ENCODE measurements around the gene VSIG10L.

Gene VSIG10L

DNA sequence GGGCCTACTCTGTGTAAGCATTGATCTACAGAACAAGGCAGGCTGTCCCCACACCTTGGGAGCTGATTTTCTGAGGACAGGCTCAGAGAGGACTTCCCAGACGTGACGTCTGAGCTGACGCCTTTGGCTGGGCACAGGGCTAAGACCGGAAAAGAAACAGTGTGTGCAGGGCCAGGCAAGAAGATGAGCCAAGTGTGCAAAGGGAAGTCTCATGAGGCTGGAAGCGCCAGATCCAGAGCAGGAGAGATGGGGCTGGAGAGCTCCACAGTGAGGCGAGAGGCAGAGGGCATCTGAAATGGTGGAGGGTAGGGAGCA, 17.8 kb downstream of the VSIG10L start:
- H3K4me1 ChIP-seq (ENCODE audit: control insufficient read depth, insufficient read depth, low read length): no peaks in the 10 kb centered on the region
- peaks cover 0 to 3% of the 10 kb centered on the region in 2 donors for H3K9me3 ChIP-seq (ENCODE audit: control insufficient read depth in 2 of 2, low read length in 2 of 2)
- H3K27ac ChIP-seq (ENCODE audit: low read length): no peak overlapping the region
- peaks cover 21 to 39% of the 10 kb centered on the region in 2 donors for H3K27me3 ChIP-seq (ENCODE audit: control insufficient read depth in 1 of 2, insufficient read depth in 2 of 2, low read length in 2 of 2)
- no peak overlapping the region for H3K4me3 ChIP-seq (ENCODE audit: low read length in 2 of 2)
- no peaks in the 10 kb centered on the region for H3K36me3 ChIP-seq (ENCODE audit: control insufficient read depth in 2 of 2, insufficient read depth in 2 of 2, low read length in 2 of 2)
- no peak overlapping the region for H3K9ac ChIP-seq (ENCODE audit: low read length in 2 of 2)

GRCh38 chr19:51323481-51324166, 18.3 kb downstream of the VSIG10L start:
- Histone ChIP-seq H3K36me3 (ENCODE audit: control insufficient read depth in 2 of 2, insufficient read depth in 2 of 2, low read length in 2 of 2) (no peaks in the 10 kb centered on the region), H3K4me3 (ENCODE audit: low read length in 2 of 2) (no peak overlapping the region), H3K9ac (ENCODE audit: low read length in 2 of 2) (no peak overlapping the region), H3K4me1 (ENCODE audit: control insufficient read depth, insufficient read depth, low read length) (no peaks in the 10 kb centered on the region), H3K27me3 (ENCODE audit: control insufficient read depth in 1 of 2, insufficient read depth in 2 of 2, low read length in 2 of 2) (peaks cover 21 to 38% of the 10 kb centered on the region in 2 donors), H3K9me3 (ENCODE audit: control insufficient read depth in 2 of 2, low read length in 2 of 2) (peaks cover 0 to 3% of the 10 kb centered on the region in 2 donors), H3K27ac (ENCODE audit: low read length) (no peak overlapping the region)

DNA sequence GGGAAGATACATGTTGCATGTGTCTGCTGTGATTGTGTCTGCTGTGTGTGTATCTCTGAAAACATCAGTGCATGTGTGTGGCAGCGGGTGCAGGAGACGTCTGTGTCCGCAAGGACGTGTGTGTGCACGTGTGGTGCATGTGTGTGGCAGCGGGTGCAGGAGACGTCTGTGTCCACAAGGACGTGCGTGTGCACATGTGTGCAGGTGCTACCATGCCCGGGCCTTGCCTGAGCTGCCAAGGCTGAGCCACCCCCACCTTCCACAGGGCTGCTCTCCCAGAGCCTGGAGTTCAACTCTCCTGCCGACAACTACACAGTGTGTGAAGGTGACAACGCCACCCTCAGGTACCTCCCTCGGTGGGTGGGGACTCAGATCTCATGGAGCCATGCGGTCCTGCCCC, 20.1 kb downstream of the VSIG10L start:
- no peaks in the 10 kb centered on the region for H3K36me3 ChIP-seq (ENCODE audit: control insufficient read depth in 2 of 2, insufficient read depth in 2 of 2, low read length in 2 of 2)
- no peak overlapping the region for H3K27ac ChIP-seq (ENCODE audit: low read length)
- H3K4me1 ChIP-seq (ENCODE audit: control insufficient read depth, insufficient read depth, low read length): no peaks in the 10 kb centered on the region
- no peak overlapping the region for H3K4me3 ChIP-seq (ENCODE audit: low read length in 2 of 2)
- peaks cover 8 to 29% of the 10 kb centered on the region in 2 donors for H3K27me3 ChIP-seq (ENCODE audit: control insufficient read depth in 1 of 2, insufficient read depth in 2 of 2, low read length in 2 of 2)
- no peak overlapping the region for H3K9ac ChIP-seq (ENCODE audit: low read length in 2 of 2)
- peaks cover 0 to 3% of the 10 kb centered on the region in 2 donors for H3K9me3 ChIP-seq (ENCODE audit: control insufficient read depth in 2 of 2, low read length in 2 of 2)

DNA sequence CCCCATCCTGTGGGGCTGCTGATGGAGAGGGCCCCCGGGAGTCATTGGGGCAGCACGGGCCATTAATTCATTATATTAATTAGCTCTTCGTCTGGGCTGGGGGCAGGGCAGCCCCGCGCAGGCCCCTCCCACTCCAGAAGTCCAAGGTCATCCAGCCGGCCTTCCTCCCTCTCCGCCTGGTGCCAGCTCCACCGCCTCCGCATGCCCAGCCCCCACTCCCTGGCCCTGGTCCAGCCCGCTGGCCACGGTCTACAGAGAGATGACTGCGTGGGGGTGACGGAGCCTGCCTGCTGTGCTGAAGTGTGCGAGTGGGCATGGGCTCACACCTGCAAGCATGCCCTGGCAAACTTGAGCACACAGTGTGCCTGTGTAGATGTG, 21.7 kb downstream of the VSIG10L start:
- no peaks in the 10 kb centered on the region for H3K4me1 ChIP-seq (ENCODE audit: control insufficient read depth, insufficient read depth, low read length)
- no peaks in the 10 kb centered on the region for H3K36me3 ChIP-seq (ENCODE audit: control insufficient read depth in 2 of 2, insufficient read depth in 2 of 2, low read length in 2 of 2)
- no peak overlapping the region for H3K27ac ChIP-seq (ENCODE audit: low read length)
- H3K4me3 ChIP-seq (ENCODE audit: low read length in 2 of 2): no peak overlapping the region
- H3K9ac ChIP-seq (ENCODE audit: low read length in 2 of 2): no peak overlapping the region
- H3K27me3 ChIP-seq (ENCODE audit: control insufficient read depth in 1 of 2, insufficient read depth in 2 of 2, low read length in 2 of 2): peaks cover 0 to 21% of the 10 kb centered on the region in 2 donors
- peaks cover 0 to 3% of the 10 kb centered on the region in 2 donors for H3K9me3 ChIP-seq (ENCODE audit: control insufficient read depth in 2 of 2, low read length in 2 of 2)

DNA sequence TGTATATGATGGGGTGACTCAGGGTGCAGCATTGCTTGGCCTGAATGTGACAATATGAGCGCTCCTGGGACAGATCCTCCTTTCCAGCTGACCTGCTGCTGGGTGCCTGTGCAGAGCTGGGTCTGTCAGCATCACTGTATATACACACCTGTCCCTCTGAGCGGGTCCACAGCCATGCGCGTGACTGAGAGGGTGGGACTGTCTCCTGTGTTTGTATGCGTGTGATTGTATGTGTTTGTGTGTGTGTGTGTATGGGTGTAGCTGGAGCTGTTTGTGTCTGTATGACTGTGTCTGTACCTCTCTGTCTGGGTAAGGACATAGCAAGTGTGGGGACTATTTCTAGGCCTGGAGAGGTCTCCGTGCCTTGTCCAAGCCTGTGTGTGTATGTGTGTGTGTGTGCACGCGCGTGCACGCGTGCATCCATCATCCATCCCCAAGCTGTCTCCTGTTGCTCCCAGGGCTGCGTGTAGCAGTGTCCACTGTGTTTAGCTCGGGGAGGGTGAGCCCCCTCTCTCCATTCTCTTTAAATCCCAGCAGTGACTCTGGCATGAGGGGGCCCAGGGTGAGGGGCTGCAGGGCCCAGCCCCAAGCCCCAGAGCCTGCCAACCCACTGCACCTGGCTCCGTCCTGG, 22.2 kb downstream of the VSIG10L start:
- Histone ChIP-seq H3K9me3 (ENCODE audit: control insufficient read depth in 2 of 2, low read length in 2 of 2) (peaks cover 1 to 3% of the 10 kb centered on the region in 2 donors), H3K4me3 (ENCODE audit: low read length in 2 of 2) (no peak overlapping the region), H3K27me3 (ENCODE audit: control insufficient read depth in 1 of 2, insufficient read depth in 2 of 2, low read length in 2 of 2) (peaks cover 0 to 21% of the 10 kb centered on the region in 2 donors), H3K4me1 (ENCODE audit: control insufficient read depth, insufficient read depth, low read length) (no peaks in the 10 kb centered on the region), H3K9ac (ENCODE audit: low read length in 2 of 2) (no peak overlapping the region), H3K36me3 (ENCODE audit: control insufficient read depth in 2 of 2, insufficient read depth in 2 of 2, low read length in 2 of 2) (no peaks in the 10 kb centered on the region), H3K27ac (ENCODE audit: low read length) (no peak overlapping the region)

- Histone ChIP-seq H3K27ac (ENCODE audit: low read length) (no peak overlapping the region), H3K9me3 (ENCODE audit: control insufficient read depth in 2 of 2, low read length in 2 of 2) (peaks cover 4 to 7% of the 10 kb centered on the region in 2 donors), H3K36me3 (ENCODE audit: control insufficient read depth in 2 of 2, insufficient read depth in 2 of 2, low read length in 2 of 2) (no peaks in the 10 kb centered on the region), H3K9ac (ENCODE audit: low read length in 2 of 2) (no peak overlapping the region), H3K4me3 (ENCODE audit: low read length in 2 of 2) (no peak overlapping the region), H3K27me3 (ENCODE audit: control insufficient read depth in 1 of 2, insufficient read depth in 2 of 2, low read length in 2 of 2) (peaks cover 0 to 20% of the 10 kb centered on the region in 2 donors), H3K4me1 (ENCODE audit: control insufficient read depth, insufficient read depth, low read length) (no peaks in the 10 kb centered on the region)
Measured at GRCh38 chr19:51318687-51319648, 23.0 kb downstream of the VSIG10L start.

DNA sequence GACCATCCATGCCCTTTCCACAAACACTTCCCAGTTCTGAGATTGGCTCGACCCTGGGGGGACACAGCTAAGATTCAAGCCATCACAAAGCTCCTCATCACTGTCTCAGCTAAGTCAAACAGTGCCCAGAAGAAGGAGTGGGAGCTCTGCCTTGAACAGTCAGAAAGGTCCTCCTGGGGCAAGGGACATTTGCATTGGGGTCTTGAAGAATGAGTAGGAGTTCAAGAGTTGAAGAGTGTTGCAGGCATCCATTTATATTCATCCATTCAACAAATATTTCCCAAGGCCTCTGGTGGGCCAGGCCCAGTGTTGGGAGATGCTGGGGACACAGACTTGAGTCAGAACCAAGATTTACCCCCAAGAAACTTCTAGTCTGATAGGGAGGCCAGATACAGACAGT, 24.0 kb downstream of the VSIG10L start:
- H3K27me3 ChIP-seq (ENCODE audit: control insufficient read depth in 1 of 2, insufficient read depth in 2 of 2, low read length in 2 of 2): peaks cover 0 to 14% of the 10 kb centered on the region in 2 donors
- H3K36me3 ChIP-seq (ENCODE audit: control insufficient read depth in 2 of 2, insufficient read depth in 2 of 2, low read length in 2 of 2): no peaks in the 10 kb centered on the region
- no peaks in the 10 kb centered on the region for H3K4me1 ChIP-seq (ENCODE audit: control insufficient read depth, insufficient read depth, low read length)
- H3K9me3 ChIP-seq (ENCODE audit: control insufficient read depth in 2 of 2, low read length in 2 of 2): peaks cover 4 to 7% of the 10 kb centered on the region in 2 donors
- H3K4me3 ChIP-seq (ENCODE audit: low read length in 2 of 2): no peak overlapping the region
- no peak overlapping the region for H3K9ac ChIP-seq (ENCODE audit: low read length in 2 of 2)
- no peak overlapping the region for H3K27ac ChIP-seq (ENCODE audit: low read length)

- no peak overlapping the region for H3K4me3 ChIP-seq (ENCODE audit: low read length in 2 of 2)
- peaks cover 2 to 16% of the 10 kb centered on the region in 2 donors for H3K27me3 ChIP-seq (ENCODE audit: control insufficient read depth in 1 of 2, insufficient read depth in 2 of 2, low read length in 2 of 2)
- no peaks in the 10 kb centered on the region for H3K4me1 ChIP-seq (ENCODE audit: control insufficient read depth, insufficient read depth, low read length)
- H3K36me3 ChIP-seq (ENCODE audit: control insufficient read depth in 2 of 2, insufficient read depth in 2 of 2, low read length in 2 of 2): no peaks in the 10 kb centered on the region
- no peak overlapping the region for H3K9ac ChIP-seq (ENCODE audit: low read length in 2 of 2)
- H3K9me3 ChIP-seq (ENCODE audit: control insufficient read depth in 2 of 2, low read length in 2 of 2): peaks cover 4 to 7% of the 10 kb centered on the region in 2 donors
- no peak overlapping the region for H3K27ac ChIP-seq (ENCODE audit: low read length)
Measured at GRCh38 chr19:51317376-51317775, 24.6 kb downstream of the VSIG10L start.

- no peaks in the 10 kb centered on the region for H3K36me3 ChIP-seq (ENCODE audit: control insufficient read depth in 2 of 2, insufficient read depth in 2 of 2, low read length in 2 of 2)
- no peak overlapping the region for H3K27ac ChIP-seq (ENCODE audit: low read length)
- H3K27me3 ChIP-seq (ENCODE audit: control insufficient read depth in 1 of 2, insufficient read depth in 2 of 2, low read length in 2 of 2): peaks cover 7 to 16% of the 10 kb centered on the region in 2 donors
- no peak overlapping the region for H3K9ac ChIP-seq (ENCODE audit: low read length in 2 of 2)
- H3K4me3 ChIP-seq (ENCODE audit: low read length in 2 of 2): no peak overlapping the region
- no peaks in the 10 kb centered on the region for H3K4me1 ChIP-seq (ENCODE audit: control insufficient read depth, insufficient read depth, low read length)
- H3K9me3 ChIP-seq (ENCODE audit: control insufficient read depth in 2 of 2, low read length in 2 of 2): peaks cover 4 to 7% of the 10 kb centered on the region in 2 donors
Measured at GRCh38 chr19:51316688-51317087, 25.3 kb downstream of the VSIG10L start.

DNA sequence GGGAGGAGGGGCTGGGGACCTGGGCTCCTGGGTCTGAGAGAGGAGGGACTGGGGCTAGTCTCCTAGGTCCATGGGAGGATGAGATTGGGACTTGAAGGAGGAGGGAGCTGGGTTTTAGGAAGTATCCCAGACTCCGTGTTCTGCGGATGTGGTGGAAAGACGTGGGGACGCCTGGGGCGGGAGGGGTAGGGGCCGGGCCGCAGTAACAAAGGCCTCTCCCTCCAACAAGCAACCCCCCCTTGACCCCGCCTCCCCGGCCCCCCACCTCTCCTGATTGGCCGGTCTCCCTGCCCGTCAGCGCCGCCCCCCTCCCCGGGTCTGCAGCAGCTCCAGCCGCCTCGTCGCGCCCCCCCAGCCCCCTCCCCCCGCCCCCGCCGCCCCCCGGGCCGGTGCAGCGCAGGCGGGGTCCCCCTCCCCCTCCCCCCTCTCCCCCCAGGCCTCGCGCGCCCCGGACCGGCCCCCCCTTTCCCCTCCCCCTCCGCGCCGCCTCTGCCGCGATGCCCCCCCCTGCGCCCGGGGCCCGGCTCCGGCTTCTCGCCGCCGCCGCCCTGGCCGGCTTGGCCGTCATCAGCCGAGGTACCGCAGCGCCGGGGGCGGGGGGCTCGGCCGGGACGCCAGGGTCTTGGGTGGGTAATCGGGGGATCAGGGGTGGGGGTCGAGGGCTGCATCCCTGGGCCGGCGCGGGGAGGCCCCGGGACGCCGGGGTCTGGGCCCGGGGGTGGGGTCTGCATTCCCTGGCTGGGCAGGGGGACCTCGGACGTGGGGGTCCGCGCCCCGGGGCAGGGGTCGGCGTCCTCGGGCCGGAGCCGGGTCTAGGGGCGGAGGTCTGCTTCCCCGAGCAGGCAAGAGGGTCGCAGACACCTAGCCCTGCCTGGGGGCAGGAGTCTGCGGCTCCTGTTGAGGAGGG, 30.3 kb downstream of the VSIG10L start, which contains the start of gene IGLON5:
Gene IGLON5, plus strand, starts transcription at position 294 of the 907 bp plus-strand sequence. Its CDS starts 204 bp downstream, at position 498.
- Histone ChIP-seq H3K9ac (ENCODE audit: low read length in 2 of 2) (no peak within 1 kb of the TSS), H3K27ac (ENCODE audit: low read length) (no peak within 1 kb of the TSS), H3K4me3 (ENCODE audit: low read length in 2 of 2) (no peak within 1 kb of the TSS), H3K27me3 (ENCODE audit: control insufficient read depth in 1 of 2, insufficient read depth in 2 of 2, low read length in 2 of 2) (peaks cover 25 to 27% of the 10 kb centered on the region in 2 donors), H3K9me3 (ENCODE audit: control insufficient read depth in 2 of 2, low read length in 2 of 2) (peaks cover 4 to 18% of the 10 kb centered on the region in 2 donors), H3K36me3 (ENCODE audit: control insufficient read depth in 2 of 2, insufficient read depth in 2 of 2, low read length in 2 of 2) (no peaks in the 10 kb centered on the region), H3K4me1 (ENCODE audit: control insufficient read depth, insufficient read depth, low read length) (no peaks in the 10 kb centered on the region)
